HG02678 (cell line): ENCODE results near the gene ZNF222.
A peak's percentile ranks its signal among the peaks of the same experiment; 100 is the strongest.

Experiments used
- ATAC-seq: cut with Tn5 transposase; IDR thresholded peaks from one replicate; pipeline ENCODE4 v1.9.1; 2021; ENCODE audit warnings: mild to moderate bottlenecking, moderate library complexity; ENCODE audit not compliant: unreplicated experiment

ZNF222 gene

DNA sequence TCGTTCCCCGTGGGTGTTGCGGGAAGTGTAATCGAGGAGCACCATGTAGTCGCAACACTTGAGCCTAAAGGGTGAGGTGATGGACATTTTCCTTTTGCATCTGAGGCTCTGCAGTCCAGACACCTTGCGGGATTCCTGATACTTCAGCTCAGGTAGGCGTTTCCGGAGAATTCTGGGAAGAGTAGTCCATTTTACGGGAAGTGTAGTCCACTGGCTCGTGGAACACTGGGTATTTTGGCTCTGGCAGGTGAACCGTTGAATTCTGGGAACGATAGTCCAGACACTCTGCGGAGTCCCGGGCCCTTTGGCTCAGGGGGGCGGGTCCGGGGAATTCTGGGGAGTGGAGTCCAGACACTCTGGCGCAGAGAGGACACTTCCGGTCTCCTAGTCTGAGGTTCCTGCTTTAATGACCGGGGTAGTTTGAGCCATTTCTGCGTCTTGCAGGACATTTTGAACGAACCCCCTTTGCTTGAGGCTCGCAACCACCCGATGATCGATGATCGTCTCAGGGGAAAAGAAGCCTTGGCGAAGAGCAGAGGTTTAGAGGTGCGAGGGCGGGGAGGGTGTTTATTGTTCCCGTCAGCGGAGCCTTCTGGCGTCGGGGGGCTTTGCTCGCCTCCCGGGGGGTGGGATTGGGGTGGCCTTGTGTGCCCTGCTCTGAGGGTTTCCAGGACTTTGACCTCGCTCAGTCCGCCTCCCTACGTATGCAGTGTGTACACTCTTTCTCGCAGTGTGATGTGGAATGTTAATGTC, 26.6 kb downstream of the ZNF222 start, which contains the start of gene ZNF223:
Gene ZNF223, plus strand, starts transcription at position 387 of the 753 bp plus-strand sequence. CDS start 3,141 bp downstream, outside the sequence.
- ATAC-seq: peak; percentile 74

DNA sequence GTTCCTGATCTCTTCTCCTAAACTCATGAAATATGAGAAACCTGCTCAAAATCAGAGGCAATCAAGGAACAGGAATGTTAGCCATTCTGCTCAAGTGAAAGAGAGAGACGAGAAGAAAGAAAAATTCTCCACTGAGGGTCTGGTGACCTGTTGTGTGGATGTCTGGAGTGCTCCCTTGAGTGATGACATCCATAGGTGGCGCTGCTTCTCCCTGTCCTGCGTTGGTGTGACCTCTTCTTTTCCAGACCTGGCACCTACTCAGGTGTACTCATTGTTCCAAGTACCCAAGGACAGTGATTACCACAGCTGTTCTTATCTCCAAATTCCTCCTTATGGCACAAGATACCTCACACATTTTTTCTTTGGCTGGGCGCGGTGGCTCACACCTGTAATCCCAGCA, 30.7 kb downstream of the ZNF222 start:
- ATAC-seq: no peak

GRCh38 chr19:44059229-44059628, 34.0 kb downstream of the ZNF222 start:
- ATAC-seq: no peak

GRCh38 chr19:44061038-44061437, 35.9 kb downstream of the ZNF222 start:
- no peak for ATAC-seq

GRCh38 chr19:44066305-44066704, 41.1 kb downstream of the ZNF222 start:
- no peak for ATAC-seq

DNA sequence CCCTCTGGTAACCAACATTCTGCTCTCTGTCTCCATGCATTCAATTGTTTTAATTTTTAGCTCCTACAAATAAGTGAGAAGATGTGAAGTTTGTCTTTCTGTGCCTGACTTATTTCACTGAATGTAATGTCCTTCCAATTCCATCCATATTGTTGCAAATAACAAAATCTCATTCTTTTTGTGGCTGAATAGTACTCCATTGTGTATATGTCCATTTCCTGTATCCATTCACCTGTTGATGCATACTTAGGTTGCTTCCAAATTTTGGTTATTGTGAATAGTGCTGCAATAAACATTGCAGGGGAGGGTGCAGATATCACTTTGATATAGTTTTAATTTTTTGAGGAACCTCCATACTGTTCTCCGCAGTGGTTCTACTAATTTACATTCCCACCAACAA, 44.2 kb downstream of the ZNF222 start:
- no peak for ATAC-seq

DNA sequence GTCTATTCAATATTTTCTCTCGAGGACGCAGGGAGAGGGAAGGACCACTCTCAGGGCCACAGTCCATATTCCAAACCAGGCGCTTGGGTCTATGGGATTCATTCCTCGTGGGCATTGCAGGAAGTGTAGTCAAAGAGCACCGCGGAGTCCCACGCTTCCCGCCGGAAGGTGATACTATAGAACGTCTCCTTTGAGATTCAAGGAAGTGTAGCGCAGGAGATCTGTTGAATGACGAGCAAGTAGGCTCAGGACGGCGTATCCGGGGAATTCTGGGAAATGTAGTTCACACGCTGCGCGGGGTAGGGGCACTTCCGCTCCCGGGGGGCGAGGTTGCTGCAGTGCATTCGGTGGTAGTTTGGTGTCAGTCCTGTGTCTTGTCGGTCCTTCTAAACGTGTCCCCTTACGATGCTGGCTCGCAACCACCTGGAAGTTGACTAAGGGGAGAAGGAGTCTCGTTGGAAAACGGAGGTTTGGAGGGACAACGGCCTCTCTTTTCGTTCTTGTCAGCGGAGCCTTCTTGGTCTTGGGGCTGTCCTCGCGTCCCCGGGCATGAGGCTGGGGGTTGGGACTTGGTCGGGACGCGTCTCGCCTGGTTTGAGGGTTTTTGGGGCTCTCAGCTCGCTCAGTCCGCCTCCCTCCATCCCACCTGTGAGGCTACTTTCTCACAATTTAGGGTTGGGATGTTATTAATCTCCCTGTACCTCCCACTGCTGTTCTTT, 46.8 kb downstream of the ZNF222 start, which contains the start of gene ZNF284:
Gene ZNF284, plus strand, starts transcription at position 336 of the 719 bp plus-strand sequence. CDS start 4,231 bp downstream, outside the sequence.
- peak; percentile 97 for ATAC-seq

DNA sequence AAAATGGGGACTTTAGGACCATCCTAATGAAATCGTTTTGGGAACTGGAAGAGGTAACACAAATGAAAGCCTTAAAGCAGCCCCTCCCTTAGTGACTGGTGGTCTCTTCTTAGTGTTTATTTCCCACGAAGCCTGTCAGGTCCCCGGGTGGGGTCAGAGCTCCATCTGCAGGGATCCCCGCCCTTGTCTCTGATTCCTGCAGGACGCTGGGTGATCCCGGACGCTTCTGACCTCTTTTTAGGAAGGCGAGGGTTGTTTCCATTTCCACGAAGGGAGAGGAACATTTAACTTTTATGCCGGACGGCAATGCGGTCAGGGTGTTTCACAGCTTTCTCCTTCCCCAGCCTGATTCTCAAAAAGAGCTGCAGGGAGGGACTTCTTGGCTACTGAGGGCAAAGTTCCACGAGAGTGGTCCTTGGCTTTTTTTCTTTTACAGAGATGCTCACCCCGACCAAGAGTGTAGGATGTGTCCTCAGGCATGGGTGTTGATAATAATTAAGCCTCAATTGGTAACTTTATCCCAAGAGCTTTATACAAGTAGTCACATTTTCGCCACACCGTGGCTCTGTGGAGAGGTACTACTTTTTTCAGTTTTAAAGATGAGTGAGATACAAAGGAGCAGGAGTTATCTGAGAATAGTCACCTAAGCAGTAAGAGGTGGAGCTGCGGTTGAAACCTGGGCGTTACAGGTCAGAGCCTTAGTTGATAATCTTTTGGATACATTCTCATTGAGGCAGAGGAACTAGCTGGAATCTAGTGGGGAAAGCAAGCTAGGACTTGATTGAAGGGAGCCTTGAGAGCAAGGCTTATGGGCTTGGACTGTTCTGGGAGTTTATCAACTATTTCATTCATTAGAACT, 47.6 kb downstream of the ZNF222 start:
- no peak for ATAC-seq

DNA sequence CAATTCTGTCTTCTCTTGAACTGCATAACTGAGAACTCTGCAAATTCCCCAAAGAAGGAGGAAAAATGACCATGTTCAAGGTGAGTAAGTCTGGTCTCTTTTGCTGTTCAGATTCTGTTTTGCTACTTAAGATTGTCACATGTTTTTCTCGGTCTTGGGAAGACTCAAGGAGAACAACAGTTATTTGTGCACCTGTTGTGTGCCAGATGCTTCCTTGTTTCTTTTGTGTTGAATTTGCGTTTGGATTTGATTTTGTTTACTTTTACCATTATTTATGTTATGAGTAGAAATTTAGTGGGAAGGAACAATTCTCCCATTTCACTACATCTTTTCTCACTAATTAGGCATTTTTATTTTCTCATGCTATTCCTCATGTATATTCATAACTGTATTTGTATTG, 51.1 kb downstream of the ZNF222 start:
- no peak for ATAC-seq
